ENCODE results near the gene ZNF160. TPM values are rescaled to one million over a fixed set of nuclear protein-coding genes. Genes with fewer than 3 reads are reported as not detected.

The ZNF160 gene
- total and polyA plus RNA-seq, 2 of the 4 experiments (the other 2 are of a cell fraction), result 22.6 to 26.9 TPM

- Histone ChIP-seq H3K27ac (ENCODE audit: insufficient read depth, low read length) (no peak overlapping the region), H3K18ac (ENCODE audit: low read depth, low read length) (no peak overlapping the region), H4K20me1 (ENCODE audit: insufficient read depth, low read length) (no peaks in the 10 kb centered on the region), H4K5ac (ENCODE audit: low read depth, low read length) (no peak overlapping the region), H3K23ac (ENCODE audit: low read depth, low read length) (no peak overlapping the region), H3K9me3 (ENCODE audit: control insufficient read depth, insufficient read depth, low read length) (peaks cover 11% of the 10 kb centered on the region; the same call in 1 of the 2 replicates), H3K4me2 (ENCODE audit: low read depth, low read length) (no peak overlapping the region), H2AFZ (replicated peaks; ENCODE audit: low read length, poor library complexity) (no peak overlapping the region), H3K9me1 (ENCODE audit: insufficient read depth, low read length) (no peaks in the 10 kb centered on the region), H3K4me1 (ENCODE audit: control insufficient read depth, insufficient read depth, low read length) (no peaks in the 10 kb centered on the region), H2AK5ac (ENCODE audit: low read depth, low read length) (no peak overlapping the region), H2BK20ac (ENCODE audit: low read depth, low read length) (no peak overlapping the region), H2AK9ac (replicated peaks; ENCODE audit: low read depth, low read length, poor library complexity) (no peak overlapping the region), H2BK120ac (ENCODE audit: low read depth, low read length) (no peak overlapping the region), H3K4me3 (ENCODE audit: insufficient read depth, low read depth, low read length) (no peak overlapping the region), H4K91ac (ENCODE audit: insufficient read depth, low read depth, low read length) (no peak overlapping the region), H3K9ac (ENCODE audit: low read depth, low read length) (no peak overlapping the region), H2BK15ac (ENCODE audit: low read depth, low read length) (no peak overlapping the region), H3K4ac (ENCODE audit: low read depth, low read length) (no peak overlapping the region), H3K36me3 (ENCODE audit: control insufficient read depth, insufficient read depth, low read length) (no peaks in the 10 kb centered on the region), H4K8ac (ENCODE audit: low read depth in 2 of 2, low read length in 2 of 2) (no peak overlapping the region), H3K56ac (ENCODE audit: extremely low read depth, insufficient read depth, low read length) (no peak overlapping the region), H3K27me3 (ENCODE audit: control insufficient read depth, insufficient read depth, low read length) (no peaks in the 10 kb centered on the region), H2BK5ac (ENCODE audit: low read depth, low read length, poor library complexity, severe bottlenecking) (no peak overlapping the region), H3K14ac (replicated peaks; ENCODE audit: low read depth, low read length) (no peak overlapping the region), H3K79me1 (ENCODE audit: low read depth in 1 of 2, low read length in 2 of 2) (no peaks in the 10 kb centered on the region)
- DNase-seq (no peak), ATAC-seq (ENCODE audit: low read depth) (no peak)
- no CpG with 5 or more reads among the region's 4 CpGs for WGBS, 2 experiments (ENCODE audit: extremely low coverage in 2 of 2, insufficient read length in 1 of 2)
- ChIA-PET CTCF (no interaction called here), POLR2A (ENCODE audit: unreplicated experiment) (no interaction called here)
- dilution Hi-C loops (cut with HindIII; ENCODE audit: low sequenced_read_pairs, unreplicated experiment), result no loop called here
- no TSS peak for BruUV-seq (replicated peaks)
- intact Hi-C loops (cut with micrococcal nuclease), result no loop called here
- no peak for TF ChIP-seq CHD1 (IDR thresholded peaks at IDR 0.05; ENCODE audit: low read depth, low read length)
- no peak for TF ChIP-seq RFX5 (IDR thresholded peaks at IDR 0.05; ENCODE audit: low read depth, low read length)
- no peak for TF ChIP-seq NFE2L2 (IDR thresholded peaks at IDR 0.05; ENCODE audit: low read depth, low read length)
- no peak for TF ChIP-seq SMC3 (IDR thresholded peaks at IDR 0.05; ENCODE audit: low read depth, low read length)
- TF ChIP-seq POLR2A (IDR thresholded peaks at IDR 0.05; ENCODE audit: low read depth, low read length), result no peak
- no peak for TF ChIP-seq MAZ (IDR thresholded peaks at IDR 0.05; ENCODE audit: borderline replicate concordance, low read depth, low read length)
- TF ChIP-seq RAD21 (IDR thresholded peaks at IDR 0.05; ENCODE audit: low read length), result no peak
- no peak for TF ChIP-seq FOS (IDR thresholded peaks at IDR 0.05; ENCODE audit: low read depth, low read length)
- no peak for TF ChIP-seq MAFK (IDR thresholded peaks at IDR 0.05; ENCODE audit: low read depth, low read length)
- TF ChIP-seq CEBPB (IDR thresholded peaks at IDR 0.05; ENCODE audit: low read depth, low read length), result no peak
- no peak for TF ChIP-seq RCOR1 (IDR thresholded peaks at IDR 0.05; ENCODE audit: insufficient replicate concordance, low read length)
- TF ChIP-seq BHLHE40 (IDR thresholded peaks at IDR 0.05; ENCODE audit: low read depth, low read length), result no peak
- no peak for TF ChIP-seq USF2 (IDR thresholded peaks at IDR 0.05; ENCODE audit: low read depth, low read length)
- TF ChIP-seq CTCF (conservative IDR thresholded peaks at IDR 0.05; ENCODE audit: low read depth, low read length), result no peak
- in situ Hi-C loops (cut with MboI; ENCODE audit: low sequenced_read_pairs), result no loop called here
These were observed 68.1 kb downstream of the ZNF160 start for GRCh38 chr19:53034948-53035675.
